CD4-positive, alpha-beta T cell treated with Interleukin-1 beta for 1 hour (primary cell): Measurements from ENCODE around the gene LOXHD1.

Experiments
- DNase-seq, 2 donors: peaks; one replicate each; pipeline ENCODE4 v3.0.0-alpha.2; 2020 to 2022

LOXHD1 gene

DNA sequence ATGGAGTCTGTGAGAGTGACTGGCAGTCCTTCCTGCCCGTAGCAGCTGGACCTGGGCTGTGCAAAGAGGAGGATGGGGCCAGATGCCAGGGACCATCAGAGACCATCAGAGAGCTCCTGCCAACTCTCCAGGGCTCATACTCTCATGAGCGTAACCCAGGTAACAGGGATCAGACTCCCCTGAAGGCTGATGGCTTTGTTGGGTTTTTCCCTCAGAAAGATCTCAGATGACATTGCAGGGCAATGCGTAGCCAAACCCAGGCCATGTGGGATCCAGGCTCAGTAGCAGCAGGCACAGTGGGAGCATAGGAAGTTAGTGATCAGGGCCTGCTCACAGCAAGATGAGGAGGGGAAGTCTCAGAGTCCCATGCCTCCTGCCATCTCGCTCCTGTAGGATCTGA is 218.0 kb downstream of the LOXHD1 start:
- no peak for DNase-seq

DNA sequence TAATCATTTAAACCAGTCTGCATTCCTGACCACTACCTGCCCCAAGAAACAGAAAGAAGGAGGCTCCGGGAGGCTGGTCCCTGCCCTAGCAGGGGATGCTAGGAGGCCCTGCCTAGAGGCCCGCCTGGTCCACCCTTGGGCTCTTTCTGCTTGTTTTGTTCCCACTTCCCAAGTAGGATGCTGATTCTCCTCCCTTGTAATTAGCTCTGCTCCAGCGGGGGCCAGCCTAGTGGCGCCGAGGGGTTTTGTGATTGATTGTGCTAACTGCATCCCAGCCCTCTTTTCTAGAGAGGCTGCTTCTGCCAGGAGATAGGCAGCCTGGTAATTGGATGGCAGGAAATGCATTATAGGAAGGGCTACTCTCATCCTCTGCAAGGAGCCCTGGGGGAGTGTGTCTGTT is 220.0 kb downstream of the LOXHD1 start:
- no peak for DNase-seq

DNA sequence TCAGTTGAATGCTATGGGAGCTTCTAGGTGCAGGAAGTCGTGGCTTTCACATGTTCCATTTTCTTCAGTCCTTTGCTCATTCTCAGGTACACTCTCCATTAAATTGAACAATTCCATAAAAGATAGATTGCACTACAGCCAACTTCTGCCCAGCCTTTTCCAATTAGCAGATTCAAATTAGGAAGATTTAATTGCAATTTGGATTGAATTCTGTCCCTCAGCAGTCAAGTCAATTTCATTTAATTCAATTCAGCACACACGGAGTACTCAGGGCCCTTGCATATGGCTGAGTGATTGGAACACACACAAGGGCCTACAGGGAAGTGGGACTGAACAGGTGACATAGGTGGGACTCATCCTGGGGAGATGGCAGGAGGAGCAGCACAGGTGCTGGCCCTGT is 220.4 kb downstream of the LOXHD1 start:
- DNase-seq: no peak

DNA sequence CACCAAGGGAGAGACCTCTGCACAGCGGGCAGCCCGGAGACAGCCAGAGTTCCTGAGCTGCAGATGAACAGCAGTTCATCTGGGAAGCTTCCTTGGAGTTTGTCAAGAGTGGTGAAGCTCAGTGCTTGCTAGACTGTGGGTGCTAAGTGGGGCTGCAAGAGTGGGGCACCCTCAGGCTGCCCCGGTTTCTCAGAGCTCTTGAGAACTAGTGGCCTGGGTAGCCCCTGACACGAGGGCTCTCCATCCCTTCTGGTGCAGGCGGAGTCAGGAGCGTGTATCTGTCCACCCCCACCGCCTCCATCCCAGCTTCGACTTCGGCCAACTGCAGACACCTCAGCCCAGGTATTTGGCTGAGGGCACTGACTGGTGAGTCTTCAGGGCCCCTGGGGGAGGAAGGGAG is 222.0 kb downstream of the LOXHD1 start:
- no peak for DNase-seq

DNA sequence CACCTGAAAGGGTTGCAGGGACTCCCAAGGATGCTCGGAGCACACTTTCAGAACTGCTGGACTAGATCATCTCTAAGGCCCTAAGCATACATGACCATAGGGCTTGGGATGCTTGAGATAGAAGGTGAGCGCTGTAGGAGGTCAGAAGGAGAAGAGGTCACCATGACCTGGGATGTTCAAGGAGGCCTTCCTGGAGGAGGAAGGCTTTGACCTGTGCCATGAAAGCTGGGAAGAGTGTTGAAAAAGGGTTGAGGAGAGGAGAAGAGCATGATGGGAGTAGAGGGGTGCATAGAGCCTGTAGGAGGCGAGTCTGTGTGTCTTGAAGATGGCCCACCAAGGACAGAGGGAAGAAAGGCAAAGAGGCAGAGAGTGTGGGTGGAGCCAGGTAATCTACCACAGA is 222.4 kb downstream of the LOXHD1 start:
- DNase-seq: no peak

DNA sequence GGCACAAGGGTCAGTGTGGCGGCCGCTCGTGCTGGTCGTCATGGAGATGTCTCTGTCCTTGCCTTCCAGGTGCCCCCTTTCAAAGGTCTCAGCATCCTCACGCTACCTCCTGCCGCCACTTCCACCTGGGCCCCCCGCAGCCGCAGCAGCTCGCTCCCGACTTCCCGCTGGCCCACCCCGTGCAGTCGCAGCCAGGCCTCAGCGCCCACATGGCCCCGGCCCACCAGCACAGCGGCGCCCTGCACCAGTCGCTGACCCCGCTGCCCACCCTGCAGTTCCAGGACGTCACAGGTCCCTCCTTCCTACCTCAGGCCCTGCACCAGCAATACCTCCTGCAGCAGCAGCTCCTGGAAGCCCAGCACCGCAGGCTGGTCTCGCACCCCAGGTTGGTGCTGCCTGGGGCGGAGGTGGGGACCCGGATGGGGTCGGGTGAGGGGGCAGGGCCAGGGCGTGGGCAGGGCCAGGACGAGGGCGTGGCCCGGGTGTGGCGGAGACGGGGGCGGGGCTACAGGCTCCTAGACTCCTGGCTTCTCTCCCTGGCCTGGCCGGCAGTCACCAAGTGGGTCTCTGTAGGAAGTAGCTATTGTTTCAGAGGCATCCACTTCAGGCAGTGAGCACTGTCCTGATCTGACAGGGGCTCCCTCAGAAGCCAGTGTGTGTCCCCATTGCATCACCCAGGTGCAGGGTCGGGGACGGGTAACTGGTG is 223.7 kb downstream of the LOXHD1 start:
- DNase-seq: no peak

- no peak for DNase-seq
Measured at GRCh38 chr18:46431522-46432171, 225.4 kb downstream of the LOXHD1 start.

DNA sequence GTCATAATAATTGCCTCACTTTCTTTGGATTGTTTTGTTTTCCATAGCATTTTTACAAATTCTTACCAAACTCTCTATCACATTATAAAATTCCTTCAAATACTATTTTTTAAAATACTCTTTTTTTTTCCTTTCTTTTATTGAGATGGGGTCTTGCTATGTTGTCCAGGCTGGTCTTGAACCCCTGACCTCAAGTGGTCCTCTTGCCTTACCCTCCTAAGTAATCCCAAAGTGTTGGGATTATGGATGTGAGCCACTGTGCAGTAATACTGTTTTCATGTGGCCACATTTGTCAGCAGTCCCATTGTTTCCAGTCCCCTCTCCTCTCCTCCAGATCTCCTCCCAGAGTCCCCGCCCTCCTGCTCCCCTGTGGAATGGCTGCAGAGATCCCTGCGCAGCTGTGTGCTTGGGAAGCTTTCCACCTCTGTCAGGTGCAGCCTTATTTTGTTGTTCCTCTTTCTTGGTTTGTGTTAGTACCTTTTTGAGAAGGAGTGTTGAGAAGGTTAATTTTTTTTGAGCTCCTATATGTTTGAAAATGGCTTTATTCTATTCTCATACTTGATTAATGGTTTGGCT is 227.3 kb downstream of the LOXHD1 start:
- DNase-seq: no peak

DNA sequence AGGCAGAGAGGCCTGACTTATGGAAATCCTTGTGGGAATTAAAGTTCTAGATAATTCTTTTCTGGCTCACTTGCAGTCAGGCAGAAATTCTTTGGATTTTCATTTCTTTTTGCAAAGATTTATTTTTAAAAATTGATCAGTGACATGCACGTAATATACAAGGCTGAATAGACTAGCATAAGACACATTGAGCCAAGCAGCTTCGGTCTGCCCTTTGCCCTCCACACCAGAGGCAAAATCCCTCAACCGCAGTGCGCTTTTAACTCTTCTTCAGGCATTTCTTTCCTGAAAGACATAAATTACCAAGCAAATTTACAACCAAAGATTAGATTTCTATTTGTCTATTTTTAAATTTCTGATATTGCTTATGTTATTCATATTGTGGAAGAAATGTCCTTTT is 227.9 kb downstream of the LOXHD1 start:
- no peak for DNase-seq

GRCh38 chr18:46428368-46428767 is 228.7 kb downstream of the LOXHD1 start:
- DNase-seq: no peak

- DNase-seq: no peak
Measured at GRCh38 chr18:46427216-46427995, 229.6 kb downstream of the LOXHD1 start.
